ENCODE data around the gene RNF222. TPM values are rescaled to one million over a fixed set of nuclear protein-coding genes. Genes with fewer than 3 reads are reported as not detected.
A peak's percentile ranks its signal among the peaks of the same experiment; 100 is the strongest.

RNF222 gene, protein sequence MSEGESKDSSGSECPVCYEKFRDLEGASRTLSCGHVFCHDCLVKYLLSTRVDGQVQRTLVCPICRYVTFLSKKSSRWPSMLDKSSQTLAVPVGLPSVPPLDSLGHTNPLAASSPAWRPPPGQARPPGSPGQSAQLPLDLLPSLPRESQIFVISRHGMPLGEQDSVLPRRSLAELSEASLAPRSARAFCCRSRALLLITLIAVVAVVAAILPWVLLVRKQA
- total RNA-seq (not detected), polyA plus RNA-seq (not detected)

DNA sequence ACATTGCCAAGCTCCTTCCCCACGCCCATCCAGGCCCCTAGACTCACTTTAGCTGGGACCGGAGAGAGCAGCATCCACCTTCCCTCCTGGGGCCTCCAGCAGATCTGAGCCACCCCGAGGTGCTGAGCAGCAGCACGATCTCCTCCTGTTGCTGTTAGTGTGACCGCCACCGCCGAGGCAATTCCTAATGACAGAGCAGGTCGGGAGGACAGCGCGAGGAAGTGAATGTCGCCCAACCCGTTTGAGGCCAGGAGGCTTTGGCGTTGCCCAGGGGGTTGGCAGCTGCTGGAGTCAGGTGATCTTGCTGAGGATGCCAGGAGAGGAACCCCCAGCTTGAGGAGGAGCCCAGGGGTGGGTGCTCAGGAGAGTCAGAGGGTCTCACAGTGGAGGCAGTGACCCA lies at the start of gene RNF222:
Gene RNF222 (minus strand): TSS at position 192 of the 400 bp plus-strand sequence. CDS start 4,366 bp downstream, outside the sequence.
- 16 to 25% methylated on average over 13 of the region's 13 CpGs for WGBS, 2 donors
- Histone ChIP-seq H3K4me3 (no peak within 1 kb of the TSS), H3K9me3 (no peaks in the 10 kb centered on the region), H3K4me1 (no peaks in the 10 kb centered on the region), H3K36me3 (no peaks in the 10 kb centered on the region), H3K27me3 (peaks cover 0 to 3% (median 0%) of the 10 kb centered on the region in 4 donors), H3K27ac (no peak within 1 kb of the TSS)
- no peak for DNase-seq
- no peak for FAIRE-seq
- TF ChIP-seq, protein P1, sequence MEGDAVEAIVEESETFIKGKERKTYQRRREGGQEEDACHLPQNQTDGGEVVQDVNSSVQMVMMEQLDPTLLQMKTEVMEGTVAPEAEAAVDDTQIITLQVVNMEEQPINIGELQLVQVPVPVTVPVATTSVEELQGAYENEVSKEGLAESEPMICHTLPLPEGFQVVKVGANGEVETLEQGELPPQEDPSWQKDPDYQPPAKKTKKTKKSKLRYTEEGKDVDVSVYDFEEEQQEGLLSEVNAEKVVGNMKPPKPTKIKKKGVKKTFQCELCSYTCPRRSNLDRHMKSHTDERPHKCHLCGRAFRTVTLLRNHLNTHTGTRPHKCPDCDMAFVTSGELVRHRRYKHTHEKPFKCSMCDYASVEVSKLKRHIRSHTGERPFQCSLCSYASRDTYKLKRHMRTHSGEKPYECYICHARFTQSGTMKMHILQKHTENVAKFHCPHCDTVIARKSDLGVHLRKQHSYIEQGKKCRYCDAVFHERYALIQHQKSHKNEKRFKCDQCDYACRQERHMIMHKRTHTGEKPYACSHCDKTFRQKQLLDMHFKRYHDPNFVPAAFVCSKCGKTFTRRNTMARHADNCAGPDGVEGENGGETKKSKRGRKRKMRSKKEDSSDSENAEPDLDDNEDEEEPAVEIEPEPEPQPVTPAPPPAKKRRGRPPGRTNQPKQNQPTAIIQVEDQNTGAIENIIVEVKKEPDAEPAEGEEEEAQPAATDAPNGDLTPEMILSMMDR (IDR thresholded peaks at IDR 0.05), result no peak
- intact Hi-C loops (cut with DNase I), result no loop called here
- peak in 2 of 4 donors; percentile 21 to 44 for ATAC-seq

DNA sequence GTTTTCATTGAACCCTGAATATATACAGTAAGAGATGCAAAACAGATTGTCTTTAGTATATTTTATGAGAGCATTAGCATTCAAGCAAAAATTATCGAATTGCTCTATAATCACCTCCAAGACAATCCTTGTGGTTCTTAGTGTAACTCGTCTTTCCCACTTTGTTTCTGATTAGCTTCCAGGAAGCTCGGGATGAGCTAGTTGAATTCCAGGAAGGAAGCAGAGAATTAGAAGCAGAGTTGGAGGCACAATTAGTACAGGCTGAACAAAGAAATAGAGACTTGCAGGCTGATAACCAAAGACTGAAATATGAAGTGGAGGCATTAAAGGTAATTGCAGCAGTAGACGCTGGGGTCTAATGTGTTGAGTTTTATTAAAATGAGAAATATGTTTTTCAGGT lies 47.9 kb upstream of the RNF222 start:
- no peak for DNase-seq
- H3K9me3 ChIP-seq, result no peaks in the 10 kb centered on the region
- H3K27ac ChIP-seq, result no peak overlapping the region
- no peak for FAIRE-seq
- intact Hi-C loops (cut with DNase I), result loop anchor here in 1 of 3 donors (10.0 kb wide), 1 partner anchor 59 kb away; no protein-coding TSS in a partner anchor
- WGBS, 2 donors, result 85 to 87% methylated on average over 4 of the region's 4 CpGs
- ATAC-seq, result no peak
- H3K36me3 ChIP-seq, result peaks cover 0 to 36% (median 3%) of the 10 kb centered on the region in 3 donors
- H3K27me3 ChIP-seq, result no peaks in the 10 kb centered on the region
- H3K4me3 ChIP-seq, result no peak overlapping the region
- TF ChIP-seq, protein P1 (IDR thresholded peaks at IDR 0.05), result no peak
- H3K4me1 ChIP-seq, result peaks cover 0 to 10% (median 0%) of the 10 kb centered on the region in 3 donors

DNA sequence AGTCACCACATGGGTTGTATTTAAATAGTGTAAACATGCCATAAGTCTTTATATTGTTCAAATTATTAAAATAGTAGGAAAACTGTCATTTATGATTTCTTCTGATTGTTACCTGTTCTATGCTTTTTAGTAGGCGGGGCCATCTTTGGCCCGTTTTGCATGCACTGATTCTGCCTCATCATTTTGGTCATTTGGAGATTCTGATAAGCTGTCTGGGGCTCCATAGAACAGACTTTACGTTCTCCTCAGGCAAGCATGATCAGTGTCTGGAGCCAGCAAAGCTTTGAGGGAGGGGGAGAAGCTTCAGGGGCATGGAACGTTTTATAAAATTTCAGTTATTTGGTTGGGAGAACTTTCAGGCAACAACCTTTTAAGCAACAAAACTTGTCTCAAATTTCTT lies 46.9 kb upstream of the RNF222 start:
- Histone ChIP-seq H3K27me3 (no peaks in the 10 kb centered on the region), H3K4me3 (no peak overlapping the region), H3K36me3 (peaks cover 0 to 31% (median 2%) of the 10 kb centered on the region in 3 donors), H3K27ac (no peak overlapping the region), H3K9me3 (no peaks in the 10 kb centered on the region), H3K4me1 (peaks cover 0 to 10% (median 0%) of the 10 kb centered on the region in 3 donors)
- no peak for ATAC-seq
- intact Hi-C loops (cut with DNase I), result loop anchor here in 1 of 3 donors (10.0 kb wide), 1 partner anchor 60 kb away; no protein-coding TSS in a partner anchor
- DNase-seq, result no peak
- FAIRE-seq, result no peak
- 77% methylated on average over 4 of the region's 4 CpGs for WGBS, 2 donors
- TF ChIP-seq, protein P1 (IDR thresholded peaks at IDR 0.05), result no peak

DNA sequence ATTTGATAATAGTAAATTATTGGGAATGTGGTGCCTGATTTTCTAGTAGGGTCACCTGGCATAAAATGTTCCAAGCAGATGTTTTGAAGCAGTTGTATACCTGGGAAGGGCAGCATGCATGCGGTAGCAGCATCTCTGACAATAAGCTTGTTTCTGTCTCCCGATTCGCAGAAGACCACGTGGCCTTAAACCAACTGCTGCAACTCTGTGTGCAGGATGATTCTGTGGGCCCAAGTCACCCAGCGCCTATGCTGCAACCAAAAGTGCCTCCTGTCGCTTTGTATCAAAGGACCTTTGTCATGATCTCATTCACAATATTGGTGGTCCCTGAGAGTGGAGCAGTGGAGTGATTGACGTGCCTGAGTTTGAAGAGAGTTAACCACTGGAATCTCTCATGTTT lies 46.1 kb upstream of the RNF222 start:
- H3K9me3 ChIP-seq, result no peaks in the 10 kb centered on the region
- H3K27me3 ChIP-seq, result no peaks in the 10 kb centered on the region
- no peak overlapping the region for H3K27ac ChIP-seq
- ATAC-seq (no peak), DNase-seq (no peak), FAIRE-seq (no peak)
- intact Hi-C loops (cut with DNase I), result loop anchor here in 1 of 3 donors (10.0 kb wide), 1 partner anchor 61 kb away; no protein-coding TSS in a partner anchor
- TF ChIP-seq, protein P1 (IDR thresholded peaks at IDR 0.05), result no peak
- WGBS, 2 donors, result 89 to 93% methylated on average over 7 of the region's 7 CpGs
- no peak overlapping the region for H3K4me3 ChIP-seq
- H3K4me1 ChIP-seq, result peaks cover 0 to 10% (median 0%) of the 10 kb centered on the region in 3 donors
- peaks cover 0 to 23% (median 0%) of the 10 kb centered on the region in 3 donors for H3K36me3 ChIP-seq

DNA sequence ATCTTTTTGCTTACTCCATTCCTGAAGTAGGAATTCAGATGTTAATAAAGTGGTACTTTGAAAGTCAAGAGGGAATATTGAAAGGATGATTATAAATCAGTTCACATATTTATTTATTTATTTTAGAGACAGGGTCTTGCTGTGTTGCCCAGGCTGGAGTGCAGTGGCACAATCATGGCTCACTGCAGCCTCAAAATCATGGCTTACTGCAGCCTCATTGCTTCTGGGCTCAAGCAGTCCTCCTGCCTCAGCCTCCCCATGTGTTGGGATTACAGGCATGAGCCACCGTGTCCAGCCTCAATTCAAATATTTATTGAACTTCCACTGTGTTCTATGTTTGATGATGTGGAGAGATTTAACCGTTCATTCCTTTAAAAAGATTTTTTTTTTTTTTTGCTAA lies 44.7 kb upstream of the RNF222 start:
- Histone ChIP-seq H3K27me3 (no peaks in the 10 kb centered on the region), H3K9me3 (no peaks in the 10 kb centered on the region), H3K4me1 (peaks cover 0 to 13% (median 5%) of the 10 kb centered on the region in 3 donors), H3K27ac (no peak overlapping the region), H3K4me3 (no peak overlapping the region), H3K36me3 (peaks cover 0 to 15% (median 0%) of the 10 kb centered on the region in 3 donors)
- intact Hi-C loops (cut with DNase I), result loop anchor here in 1 of 3 donors (10.0 kb wide), 1 partner anchor 62 kb away; no protein-coding TSS in a partner anchor
- ATAC-seq (no peak), FAIRE-seq (no peak), DNase-seq (no peak)
- WGBS, 2 donors, result 83 to 89% methylated on average over 2 of the region's 2 CpGs
- TF ChIP-seq, protein P1 (IDR thresholded peaks at IDR 0.05), result no peak
